ENCODE data around the gene PRKCA.
"Not testable (repeated sequence)": the region's sequence is repeated elsewhere in the genome, so short reads cannot be mapped to it uniquely, and the experiment has no call there.

PRKCA gene

GRCh38 chr17:66702106-66702936, 399.9 kb downstream of the PRKCA start:
- no peak for DNase-seq

DNA sequence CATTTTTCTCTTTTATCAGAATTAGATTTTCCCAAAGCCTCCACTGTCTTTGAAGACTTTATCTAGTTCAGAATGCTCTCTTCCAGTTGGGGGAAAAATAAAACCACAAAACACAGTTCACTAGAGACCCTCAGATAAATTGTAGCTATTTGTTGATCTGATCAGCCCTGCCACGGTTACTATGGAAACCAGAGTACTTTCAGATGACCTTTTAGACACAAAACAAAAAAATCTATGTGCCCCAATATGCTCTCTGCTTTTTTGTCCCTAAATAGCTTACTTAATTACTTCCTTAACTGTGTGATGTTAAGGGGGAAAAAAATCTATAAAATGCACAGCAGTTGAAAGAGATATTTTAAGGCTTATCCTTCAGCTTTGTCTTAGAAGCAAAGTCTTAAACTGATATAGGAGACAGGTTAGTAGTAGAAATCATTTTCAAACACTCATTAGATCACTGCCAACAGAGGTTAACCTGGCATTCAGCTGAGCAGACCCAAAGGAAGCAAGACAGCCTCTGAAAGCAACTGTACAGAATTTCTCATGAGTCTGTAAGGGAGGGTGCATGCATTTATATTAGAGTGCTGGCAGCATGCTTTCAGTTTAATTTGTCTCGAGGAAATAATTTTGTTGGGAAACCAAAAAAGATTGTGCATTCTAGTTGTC, 402.6 kb downstream of the PRKCA start:
- no peak for DNase-seq

GRCh38 chr17:66706851-66707450, 404.5 kb downstream of the PRKCA start:
- no peak for DNase-seq

GRCh38 chr17:66711401-66711800, 409.0 kb downstream of the PRKCA start:
- DNase-seq: no peak

DNA sequence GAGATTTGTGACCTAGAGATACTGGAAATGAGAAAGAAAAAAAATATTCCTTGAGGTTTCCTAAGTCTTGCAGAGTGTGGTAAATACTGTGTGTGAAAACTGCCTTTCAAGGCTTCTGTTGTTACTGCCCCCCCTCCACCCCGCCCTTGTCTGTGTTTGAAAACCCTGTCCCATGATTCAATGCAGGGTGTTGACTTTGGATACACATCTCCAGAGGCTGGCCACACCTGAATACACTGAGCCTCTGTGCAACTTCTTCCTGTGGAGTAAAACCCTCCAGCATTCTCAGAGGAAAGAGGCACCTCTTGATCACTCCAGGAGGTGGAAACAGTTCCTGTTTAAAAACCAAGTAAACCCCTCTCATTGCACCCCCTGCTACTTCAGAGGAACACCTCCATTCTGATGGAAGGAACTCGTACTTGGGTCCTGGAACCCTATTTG, 409.5 kb downstream of the PRKCA start:
- no peak for DNase-seq

DNA sequence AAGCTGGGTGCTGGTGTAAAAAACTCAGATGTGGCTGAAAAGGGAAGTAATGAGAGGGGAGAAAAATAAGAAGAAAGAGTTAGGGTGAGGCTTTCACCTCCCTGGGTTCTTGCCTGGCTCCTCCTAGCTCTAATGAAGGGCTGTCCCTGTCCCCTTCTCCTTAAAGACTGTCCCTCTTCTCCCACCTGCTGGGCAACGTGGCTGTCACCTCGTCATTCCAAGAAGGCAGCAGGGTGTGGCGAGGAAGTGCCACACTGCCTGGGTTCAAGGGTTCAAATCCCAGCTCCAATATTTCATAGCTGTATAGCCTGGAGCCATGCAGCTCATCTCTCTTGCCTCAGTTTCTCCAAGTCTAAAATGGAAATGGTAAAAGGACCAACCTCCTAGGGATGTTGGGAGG, 410.0 kb downstream of the PRKCA start:
- no peak for DNase-seq

GRCh38 chr17:66713021-66713532, 410.7 kb downstream of the PRKCA start:
- DNase-seq: not testable (repeated sequence)

GRCh38 chr17:66713533-66714042, 411.2 kb downstream of the PRKCA start:
- DNase-seq: no peak

DNA sequence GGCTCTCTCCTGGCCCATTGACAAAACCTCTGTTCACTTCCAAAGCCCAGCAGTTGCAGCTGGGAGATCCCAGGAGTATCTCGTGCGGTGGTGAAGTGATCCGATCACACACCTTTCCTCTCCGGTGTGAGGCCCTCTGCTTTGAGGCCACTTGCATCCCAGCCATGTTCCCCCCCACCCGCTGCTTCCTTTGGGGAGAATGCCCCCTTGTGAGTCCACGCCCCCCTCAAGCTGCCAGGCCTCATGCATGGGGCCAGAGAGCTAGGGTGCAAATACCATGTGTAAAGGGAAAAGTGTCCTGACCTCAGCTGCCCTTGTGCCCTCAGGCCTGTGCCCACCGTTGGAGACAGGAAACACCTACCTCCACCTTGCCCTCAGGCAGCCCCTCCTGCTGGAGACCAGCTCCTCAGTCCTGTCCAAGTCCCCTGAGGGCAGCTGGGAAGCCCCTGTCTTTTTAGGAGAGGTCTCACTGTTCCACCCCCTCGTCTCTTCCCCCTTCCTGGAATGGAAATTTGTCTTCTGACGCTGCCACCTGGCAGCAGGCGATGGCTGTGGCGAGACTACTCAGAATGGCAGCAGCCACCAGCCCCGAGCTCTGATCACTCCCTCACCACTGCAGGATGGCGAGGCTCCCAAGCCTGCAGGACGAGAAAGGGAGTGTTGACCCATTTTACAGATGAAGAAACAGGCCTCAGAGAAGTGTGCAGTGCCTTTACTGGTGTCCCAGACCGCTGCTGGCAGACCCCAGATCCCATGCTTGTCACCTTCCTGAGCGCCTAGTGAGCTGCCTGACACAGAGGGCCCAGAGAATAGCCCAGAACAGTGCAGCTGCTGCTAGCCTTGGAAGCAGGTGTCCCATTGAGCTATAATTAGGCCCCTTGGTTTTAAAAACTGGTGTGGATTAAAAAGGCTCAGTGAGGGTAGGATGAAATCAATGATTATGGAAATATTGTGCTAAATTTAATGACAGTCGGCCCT, 411.9 kb downstream of the PRKCA start:
- no peak for DNase-seq

DNA sequence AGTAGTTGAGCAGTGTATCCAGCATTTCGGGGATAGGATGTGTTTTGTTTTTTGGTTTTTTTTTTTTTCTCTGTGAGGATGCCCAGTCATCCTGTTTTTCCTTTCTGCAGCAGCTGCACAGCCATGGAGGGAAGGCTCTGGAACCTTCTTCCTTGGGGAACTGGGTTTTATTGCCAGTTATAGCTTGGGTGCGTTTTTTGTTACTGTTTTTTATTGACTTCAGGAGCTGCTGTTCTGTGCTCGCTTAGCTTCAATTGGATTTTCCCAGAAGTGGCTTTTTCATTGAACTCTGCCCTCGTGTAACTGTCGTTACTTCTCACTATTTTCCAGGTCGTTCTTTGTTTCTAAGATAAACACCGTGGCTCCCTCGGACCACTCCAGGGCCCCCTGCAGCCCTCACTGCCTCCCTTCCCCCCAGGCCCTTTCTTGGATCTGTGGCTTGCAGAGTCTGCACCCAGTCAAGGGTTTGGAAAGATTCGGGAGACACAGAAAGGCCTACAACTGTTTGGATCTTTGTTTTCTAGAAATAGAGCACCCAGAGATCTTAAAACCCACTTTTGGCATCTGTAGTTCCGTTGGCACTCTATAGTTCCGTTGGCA, 412.8 kb downstream of the PRKCA start:
- no peak for DNase-seq

- no peak for DNase-seq
These were observed 413.3 kb downstream of the PRKCA start for GRCh38 chr17:66715745-66716156.

- DNase-seq: no peak
These were observed 414.0 kb downstream of the PRKCA start for GRCh38 chr17:66716236-66717026.

GRCh38 chr17:66717641-66718058, 415.2 kb downstream of the PRKCA start:
- DNase-seq: no peak

DNA sequence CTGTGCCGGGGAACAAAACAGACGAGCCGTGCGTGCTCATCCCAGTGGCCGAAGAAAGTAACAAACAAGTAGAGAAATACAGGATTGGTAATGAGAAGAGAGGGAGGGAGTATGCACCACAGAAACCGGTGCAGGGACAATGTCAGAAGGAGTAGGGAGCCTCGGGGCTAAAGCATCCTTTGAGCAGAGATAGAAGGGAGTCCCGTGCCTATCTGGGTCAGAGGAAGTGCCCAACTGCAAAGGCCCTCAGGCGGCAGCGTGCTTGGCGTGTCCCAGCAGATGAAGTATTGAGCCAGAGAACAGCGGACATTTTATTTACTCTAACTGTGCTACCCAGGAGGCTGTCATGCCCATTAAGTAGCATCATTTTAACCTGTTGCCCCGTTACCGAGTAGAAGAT, 417.6 kb downstream of the PRKCA start:
- no peak for DNase-seq

DNA sequence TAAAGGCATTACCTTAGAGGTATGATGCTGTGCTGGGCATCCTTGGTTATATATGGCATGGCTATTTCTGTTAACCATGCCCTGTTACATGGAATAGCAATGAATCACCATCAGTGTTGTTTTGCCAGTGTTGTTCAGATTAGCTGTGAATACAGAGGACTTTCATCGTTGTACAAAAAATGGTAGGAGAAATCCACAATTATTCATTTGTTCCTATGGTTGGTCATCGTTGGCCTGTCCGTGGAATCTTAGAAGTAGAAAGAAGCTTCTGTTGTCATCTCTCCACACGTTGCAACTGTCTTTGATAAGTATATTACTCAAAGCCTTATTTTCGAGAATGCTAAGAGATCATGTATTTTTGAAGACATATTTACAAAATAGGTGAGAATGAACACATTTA, 418.2 kb downstream of the PRKCA start:
- no peak for DNase-seq

- no peak for DNase-seq
These were observed 419.9 kb downstream of the PRKCA start for GRCh38 chr17:66722341-66722740.

- DNase-seq: no peak
These were observed 422.3 kb downstream of the PRKCA start for GRCh38 chr17:66724581-66725341.

- not testable (repeated sequence) for DNase-seq
These were observed 423.0 kb downstream of the PRKCA start for GRCh38 chr17:66725438-66725837.

GRCh38 chr17:66725956-66726355, 423.5 kb downstream of the PRKCA start:
- DNase-seq: no peak

GRCh38 chr17:66726371-66726770, 424.0 kb downstream of the PRKCA start:
- no peak for DNase-seq

Data from stimulated activated CD4-positive, alpha-beta T cell treated with anti-CD3 and anti-CD28 coated beads, Interleukin-2, amount 100 ng/mL, for 24 hours (primary cell).